Measurements from ENCODE around the gene SPINK9. TPM values are rescaled to one million over a fixed set of nuclear protein-coding genes. Genes with fewer than 3 reads are reported as not detected.

Gene SPINK9
- total RNA-seq, 4 donors from 2014 or later, result not detected

DNA sequence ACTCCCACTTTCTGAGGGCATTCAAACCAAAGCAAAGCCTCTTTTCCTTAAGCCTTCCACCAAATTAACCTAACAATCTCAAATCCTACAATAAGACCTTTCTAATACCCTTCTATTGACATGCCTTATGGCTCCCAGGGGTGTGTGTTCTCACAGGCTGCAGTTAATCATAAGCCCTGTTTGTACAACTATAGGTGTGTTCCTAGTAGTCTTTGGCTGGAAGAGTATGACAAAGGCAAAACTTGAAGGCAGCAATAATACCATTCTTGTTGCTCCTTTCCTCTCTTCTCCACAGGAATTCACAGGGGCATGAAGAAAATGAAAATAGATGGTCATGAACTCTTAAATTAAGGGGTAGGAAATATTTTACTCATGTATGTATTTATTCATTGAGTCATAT, 37.5 kb downstream of the SPINK9 start:
- TF ChIP-seq EP300 (IDR thresholded peaks at IDR 0.05) (no peak), POLR2AphosphoS5 (IDR thresholded peaks at IDR 0.05) (no peak), POLR2A (IDR thresholded peaks at IDR 0.05; ENCODE audit: low read depth) (no peak)
- TF ChIP-seq, protein P1, sequence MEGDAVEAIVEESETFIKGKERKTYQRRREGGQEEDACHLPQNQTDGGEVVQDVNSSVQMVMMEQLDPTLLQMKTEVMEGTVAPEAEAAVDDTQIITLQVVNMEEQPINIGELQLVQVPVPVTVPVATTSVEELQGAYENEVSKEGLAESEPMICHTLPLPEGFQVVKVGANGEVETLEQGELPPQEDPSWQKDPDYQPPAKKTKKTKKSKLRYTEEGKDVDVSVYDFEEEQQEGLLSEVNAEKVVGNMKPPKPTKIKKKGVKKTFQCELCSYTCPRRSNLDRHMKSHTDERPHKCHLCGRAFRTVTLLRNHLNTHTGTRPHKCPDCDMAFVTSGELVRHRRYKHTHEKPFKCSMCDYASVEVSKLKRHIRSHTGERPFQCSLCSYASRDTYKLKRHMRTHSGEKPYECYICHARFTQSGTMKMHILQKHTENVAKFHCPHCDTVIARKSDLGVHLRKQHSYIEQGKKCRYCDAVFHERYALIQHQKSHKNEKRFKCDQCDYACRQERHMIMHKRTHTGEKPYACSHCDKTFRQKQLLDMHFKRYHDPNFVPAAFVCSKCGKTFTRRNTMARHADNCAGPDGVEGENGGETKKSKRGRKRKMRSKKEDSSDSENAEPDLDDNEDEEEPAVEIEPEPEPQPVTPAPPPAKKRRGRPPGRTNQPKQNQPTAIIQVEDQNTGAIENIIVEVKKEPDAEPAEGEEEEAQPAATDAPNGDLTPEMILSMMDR (IDR thresholded peaks at IDR 0.05), result no peak
- Histone ChIP-seq H3K9me3 (peaks cover 0 to 9% (median 0%) of the 10 kb centered on the region in 4 donors), H3K27me3 (no peaks in the 10 kb centered on the region), H3K4me1 (peaks cover 0 to 4% (median 0%) of the 10 kb centered on the region in 4 donors), H3K4me3 (no peak overlapping the region), H3K27ac (replicated peaks in 1 of 4) (no peak overlapping the region), H3K36me3 (no peaks in the 10 kb centered on the region)
- DNase-seq (ENCODE audit: extremely low spot score), result no peak
- intact Hi-C loops (cut with DNase I), result loop anchor here (10.0 kb wide), 1 partner anchor 188 kb away; no protein-coding TSS in a partner anchor

DNA sequence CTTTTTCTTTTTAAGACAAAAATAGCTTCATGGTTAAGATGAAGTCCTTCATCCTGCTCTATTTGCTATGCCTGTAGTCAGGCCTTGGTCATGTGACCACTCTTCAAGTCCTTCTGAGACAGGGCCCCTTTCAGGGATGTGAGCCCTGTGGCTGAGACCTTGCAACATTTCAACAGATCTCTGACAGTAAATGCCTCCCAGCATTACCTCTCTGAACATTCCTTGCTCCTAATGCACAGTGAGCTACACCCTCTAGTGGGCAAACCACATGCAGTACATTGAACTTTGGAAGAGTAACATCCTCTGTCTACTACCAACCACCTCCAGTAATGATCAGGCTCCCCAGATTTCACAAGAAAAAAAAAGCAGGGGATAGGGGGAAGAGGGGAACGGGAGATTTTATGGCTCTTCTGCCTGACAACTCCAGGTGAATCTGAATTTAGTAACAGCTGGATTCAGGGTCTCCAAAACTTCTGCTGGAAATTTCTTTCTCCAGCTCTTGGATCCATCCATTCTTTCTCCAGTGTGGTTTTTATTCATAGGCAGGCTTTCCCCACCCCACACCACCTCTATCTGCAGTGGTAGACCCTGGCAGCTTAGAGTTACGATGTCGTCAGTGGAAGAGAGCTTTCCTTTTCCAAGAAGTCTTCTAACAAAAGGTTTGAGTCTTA, 39.5 kb downstream of the SPINK9 start:
- Histone ChIP-seq H3K36me3 (no peaks in the 10 kb centered on the region), H3K9me3 (no peaks in the 10 kb centered on the region), H3K4me1 (peaks cover 0 to 4% (median 0%) of the 10 kb centered on the region in 4 donors), H3K4me3 (no peak overlapping the region), H3K27ac (replicated peaks in 1 of 4) (no peak overlapping the region), H3K27me3 (no peaks in the 10 kb centered on the region)
- intact Hi-C loops (cut with DNase I), result loop anchor here (10.0 kb wide), 1 partner anchor 190 kb away; no protein-coding TSS in a partner anchor
- WGBS, result 76% methylated on average over 3 of the region's 3 CpGs
- TF ChIP-seq EP300 (IDR thresholded peaks at IDR 0.05), result no peak
- TF ChIP-seq, protein P1 (IDR thresholded peaks at IDR 0.05), result peak in 2 of 3 experiments; percentile 35 to 60
- no peak for DNase-seq (ENCODE audit: extremely low spot score)

DNA sequence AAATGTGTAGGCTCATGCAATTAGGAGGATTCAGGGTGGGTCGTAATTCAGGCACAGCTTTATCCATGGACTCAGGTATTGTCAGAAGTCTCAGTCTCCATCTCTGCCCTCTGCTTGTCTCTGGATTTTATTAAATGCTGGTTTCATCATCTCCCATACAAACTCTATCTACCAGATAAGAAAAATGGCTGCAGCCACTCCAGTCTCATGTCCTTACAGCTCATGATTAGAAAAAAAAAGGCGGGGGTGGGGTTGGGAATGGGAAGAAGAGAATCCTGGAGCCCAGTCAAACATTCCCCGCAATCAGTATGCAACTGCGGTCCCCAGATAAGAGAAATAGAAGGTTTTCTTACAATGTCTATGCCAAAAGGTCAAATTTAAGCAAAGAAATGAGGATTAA, 40.8 kb downstream of the SPINK9 start:
- Histone ChIP-seq H3K4me3 (no peak overlapping the region), H3K27me3 (no peaks in the 10 kb centered on the region), H3K9me3 (no peaks in the 10 kb centered on the region), H3K36me3 (no peaks in the 10 kb centered on the region), H3K4me1 (peaks cover 0 to 4% (median 0%) of the 10 kb centered on the region in 4 donors), H3K27ac (replicated peaks in 1 of 4) (no peak overlapping the region)
- 86% methylated on average over 4 of the region's 4 CpGs for WGBS
- no peak for DNase-seq (ENCODE audit: extremely low spot score)
- intact Hi-C loops (cut with DNase I), result loop anchor here (10.0 kb wide), 1 partner anchor 191 kb away; no protein-coding TSS in a partner anchor
- TF ChIP-seq EP300 (IDR thresholded peaks at IDR 0.05) (no peak), POLR2AphosphoS5 (IDR thresholded peaks at IDR 0.05) (no peak), POLR2A (IDR thresholded peaks at IDR 0.05; ENCODE audit: low read depth) (no peak)
- TF ChIP-seq, protein P1 (IDR thresholded peaks at IDR 0.05), result no peak

DNA sequence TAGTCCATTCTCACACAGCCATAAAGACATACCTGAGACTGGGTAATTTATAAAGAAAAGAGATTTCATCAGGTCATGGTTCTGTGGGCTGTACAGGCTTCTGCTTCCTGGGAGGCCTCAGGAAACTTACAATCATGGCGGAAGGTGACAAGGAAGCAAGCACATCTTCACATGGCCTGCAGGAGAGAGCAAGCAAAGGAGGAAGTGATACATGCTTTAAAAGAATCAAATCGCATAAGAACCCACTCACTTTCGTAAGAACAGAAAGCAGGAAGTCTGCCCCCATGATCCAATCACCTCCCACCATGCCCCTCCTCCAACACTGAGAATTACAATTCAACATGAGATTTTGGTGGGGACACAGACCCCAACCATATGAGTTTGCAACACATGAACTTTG, 43.3 kb downstream of the SPINK9 start:
- Histone ChIP-seq H3K4me3 (no peak overlapping the region), H3K27me3 (no peaks in the 10 kb centered on the region), H3K4me1 (peaks cover 0 to 11% (median 7%) of the 10 kb centered on the region in 4 donors), H3K27ac (replicated peaks in 1 of 4) (no peak overlapping the region), H3K9me3 (no peaks in the 10 kb centered on the region), H3K36me3 (no peaks in the 10 kb centered on the region)
- TF ChIP-seq POLR2A (IDR thresholded peaks at IDR 0.05; ENCODE audit: low read depth) (no peak), EP300 (IDR thresholded peaks at IDR 0.05) (no peak), POLR2AphosphoS5 (IDR thresholded peaks at IDR 0.05) (no peak)
- TF ChIP-seq, protein P1 (IDR thresholded peaks at IDR 0.05), result no peak
- intact Hi-C loops (cut with DNase I), result loop anchor here (10.0 kb wide), 1 partner anchor 194 kb away; no protein-coding TSS in a partner anchor
- 88% methylated on average over 3 of the region's 3 CpGs for WGBS
- no peak for DNase-seq (ENCODE audit: extremely low spot score)

All from esophagus muscularis mucosa (tissue), 4 donors.